Metanephros (tissue), 1 donor: ENCODE measurements around the gene SDCBP2. TPM values are rescaled to one million over a fixed set of nuclear protein-coding genes. Genes with fewer than 3 reads are reported as not detected.

Source experiments
- total RNA-seq: library from RNA; depleted of rRNA; stranded (reverse); fragments of >200 nt; gene quantifications from one replicate; pipeline ENCODE4 v1.2.3, GENCODE V29; 2014

The SDCBP2 gene
- total RNA-seq, result 2.5 TPM

GRCh38 chr20:1328680-1329330 lies at the start of gene SDCBP2:
SDCBP2 (minus strand) TSS chr20:1329139; CDS start chr20:1320416, 8,723 bp downstream.

GRCh38 chr20:1266167-1266973 lies 62.6 kb downstream of the SDCBP2 start, which contains the start of gene SNPH:
SNPH (plus strand) TSS chr20:1266294; CDS start chr20:1296240, 29,946 bp downstream.

Other genes starting within 250 kb of the SDCBP2 start
- 49.5 TPM for gene PSMF1, start 210.5 kb downstream of the SDCBP2 start, total RNA-seq
- 2.7 TPM for gene TMEM74B, start 144.2 kb downstream of the SDCBP2 start, total RNA-seq
- 0.47 TPM for gene C20orf202, start 125.7 kb downstream of the SDCBP2 start, total RNA-seq
- gene RAD21L1, start 103.1 kb downstream of the SDCBP2 start, total RNA-seq, result not detected
- gene SNPH, start 62.8 kb downstream of the SDCBP2 start, total RNA-seq, result 3.6 TPM
- gene FKBP1A, start 63.9 kb upstream of the SDCBP2 start, total RNA-seq, result 125 TPM
- 35.8 TPM for gene NSFL1C, start 137.7 kb upstream of the SDCBP2 start, total RNA-seq
- gene SIRPB2, start 162.3 kb upstream of the SDCBP2 start, total RNA-seq, result 5.5 TPM
- 0.12 TPM for gene SIRPD, start 228.6 kb upstream of the SDCBP2 start, total RNA-seq